H9 (cell line): ENCODE data around the gene TMED3. TPM values are rescaled to one million over a fixed set of nuclear protein-coding genes. Genes with fewer than 3 reads are reported as not detected.

Experiments used
- DNase-seq: peaks from one replicate; pipeline ENCODE4 v3.0.0-alpha.2; 2017
- H2AFZ ChIP-seq: one replicate; pipeline ENCODE4 v1.6.1; 2013; ENCODE audit warnings: mild to moderate bottlenecking, low read length, control low read depth, moderate library complexity
- H2AK5ac ChIP-seq: 2 replicates; pipeline ENCODE4 v1.6.1; 2013; ENCODE audit warnings: low read length, control low read depth, mixed read lengths; ENCODE audit not compliant: insufficient read length
- H2BK120ac ChIP-seq: one replicate; pipeline ENCODE4 v1.6.1; 2013; ENCODE audit warnings: low read depth, mild to moderate bottlenecking, low read length, control low read depth, inconsistent platforms; ENCODE audit not compliant: poor library complexity, severe bottlenecking
- H2BK12ac ChIP-seq: 2 replicates; pipeline ENCODE4 v1.6.1; 2013; ENCODE audit warnings: low read length, control low read depth, mixed read lengths, low read depth; ENCODE audit not compliant: insufficient read length
- H2BK15ac ChIP-seq: 2 replicates; pipeline ENCODE4 v1.6.1; 2013; ENCODE audit warnings: low read depth, low read length, control low read depth
- H2BK20ac ChIP-seq: one replicate; pipeline ENCODE4 v1.6.1; 2013; ENCODE audit warnings: low read depth, mild to moderate bottlenecking, low read length, control low read depth, inconsistent platforms; ENCODE audit not compliant: poor library complexity, severe bottlenecking
- H2BK5ac ChIP-seq: 2 replicates; pipeline ENCODE4 v1.6.1; 2013; ENCODE audit warnings: low read length, control low read depth, mixed read lengths; ENCODE audit not compliant: insufficient read length
- H3K14ac ChIP-seq: 2 replicates; pipeline ENCODE4 v1.6.1; 2013; ENCODE audit warnings: low read length, control low read depth; ENCODE audit not compliant: insufficient read depth
- H3K18ac ChIP-seq: 2 replicates; pipeline ENCODE4 v1.6.1; 2013; ENCODE audit warnings: low read depth, mild to moderate bottlenecking, mixed read lengths, low read length, control low read depth; ENCODE audit not compliant: insufficient read length
- H3K23ac ChIP-seq: 2 replicates; pipeline ENCODE4 v1.6.1; 2013; ENCODE audit warnings: low read length, control low read depth, mixed read lengths, low read depth; ENCODE audit not compliant: insufficient read length
- H3K23me2 ChIP-seq: 2 replicates; pipeline ENCODE4 v1.6.1; 2013; ENCODE audit warnings: low read depth, mild to moderate bottlenecking, mixed read lengths, low read length, control low read depth; ENCODE audit not compliant: insufficient read length, poor library complexity, severe bottlenecking
- H3K27ac ChIP-seq: 2 replicates; pipeline ENCODE4 v1.5.1; 2013; ENCODE audit warnings: low read length, control low read depth, mixed read lengths, low read depth; ENCODE audit not compliant: insufficient read length
- H3K27me3 ChIP-seq: 2 replicates; pipeline ENCODE4 v1.6.1; 2013; ENCODE audit warnings: low read length, control low read depth, inconsistent platforms; ENCODE audit not compliant: insufficient read depth
- H3K4ac ChIP-seq: 2 replicates; pipeline ENCODE4 v1.6.1; 2013; ENCODE audit warnings: low read depth, mild to moderate bottlenecking, control low read depth, inconsistent platforms, low read length, moderate library complexity
- H3K4me1 ChIP-seq: 2 replicates; pipeline ENCODE4 v1.6.1; 2013; ENCODE audit warnings: low read length, control low read depth, inconsistent platforms; ENCODE audit not compliant: insufficient read depth
- H3K4me2 ChIP-seq: 2 replicates; pipeline ENCODE4 v1.6.1; 2013; ENCODE audit warnings: low read length, control low read depth, mixed read lengths; ENCODE audit not compliant: insufficient read length, insufficient read depth
- H3K56ac ChIP-seq: 2 replicates; pipeline ENCODE4 v1.6.1; 2013; ENCODE audit warnings: low read depth, mild to moderate bottlenecking, mixed read lengths, low read length, control low read depth; ENCODE audit not compliant: insufficient read length
- H3K79me1 ChIP-seq: 2 replicates; pipeline ENCODE4 v1.6.1; 2013; ENCODE audit warnings: low read depth, mild to moderate bottlenecking, moderate library complexity, low read length, control low read depth, inconsistent platforms; ENCODE audit not compliant: insufficient read depth, poor library complexity, severe bottlenecking
- H3K79me2 ChIP-seq: 2 replicates; pipeline ENCODE4 v1.6.1; 2013; ENCODE audit warnings: low read length, control low read depth, inconsistent platforms; ENCODE audit not compliant: insufficient read depth
- H3K9ac ChIP-seq: 2 replicates; pipeline ENCODE4 v1.6.1; 2013; ENCODE audit warnings: low read length, control low read depth, mixed read lengths; ENCODE audit not compliant: insufficient read length; ENCODE audit errors: extremely low read depth
- H3K9me3 ChIP-seq: one replicate; pipeline ENCODE4 v1.6.1; 2013; ENCODE audit warnings: low read depth, low read length, inconsistent platforms; ENCODE audit not compliant: control insufficient read depth
- H3T11ph ChIP-seq: one replicate; pipeline ENCODE4 v1.6.1; 2013; ENCODE audit warnings: mild to moderate bottlenecking, low read length, control low read depth, inconsistent platforms
- H4K20me1 ChIP-seq: one replicate; pipeline ENCODE4 v1.6.1; 2013; ENCODE audit not compliant: control insufficient read depth, insufficient read length, insufficient read depth
- H4K5ac ChIP-seq: 2 replicates; pipeline ENCODE4 v1.6.1; 2013; ENCODE audit warnings: low read depth, mild to moderate bottlenecking, mixed read lengths, low read length, control low read depth; ENCODE audit not compliant: insufficient read length
- H4K8ac ChIP-seq: replicated peaks from 2 replicates; pipeline ENCODE4 v1.6.1; 2013; ENCODE audit warnings: low read length, control low read depth, mixed read lengths, low read depth; ENCODE audit not compliant: insufficient read length
- H4K91ac ChIP-seq: 2 replicates; pipeline ENCODE4 v1.6.1; 2013; ENCODE audit warnings: low read depth, mild to moderate bottlenecking, moderate library complexity, mixed read lengths, low read length, control low read depth; ENCODE audit not compliant: insufficient read length
- H3K27ac Mint-ChIP-seq, 3 experiments: 2 replicates in 2 of 3; 3 replicates in 1 of 3; pipeline ENCODE4 v1.8.0; 2020 to 2021; ENCODE audit warnings: mixed read lengths in 3 of 3, mild to moderate bottlenecking in 1 of 3, moderate library complexity in 1 of 3
- H3K27me3 Mint-ChIP-seq: 2 replicates; pipeline ENCODE4 v1.8.0; 2021; ENCODE audit warnings: low read depth, mild to moderate bottlenecking, moderate library complexity, mixed read lengths
- H3K36me3 Mint-ChIP-seq, 3 experiments: 2 replicates in 2 of 3; 3 replicates in 1 of 3; pipeline ENCODE4 v1.8.0; 2020 to 2021; ENCODE audit warnings: low read depth in 3 of 3, mixed read lengths in 3 of 3; ENCODE audit not compliant: insufficient read depth in 1 of 3
- H3K4me1 Mint-ChIP-seq, 2 experiments: 2 replicates each; pipeline ENCODE4 v1.8.0; 2020; ENCODE audit warnings: mixed read lengths in 2 of 2
- H3K4me3 Mint-ChIP-seq, 2 experiments: 2 replicates in 1 of 2; 3 replicates in 1 of 2; pipeline ENCODE4 v1.8.0; 2020 to 2021; ENCODE audit warnings: mild to moderate bottlenecking in 2 of 2, mixed read lengths in 2 of 2, moderate library complexity in 1 of 2
- H3K9me3 Mint-ChIP-seq, 2 experiments: 2 replicates in 1 of 2; 3 replicates in 1 of 2; pipeline ENCODE4 v1.8.0; 2020; ENCODE audit warnings: mild to moderate bottlenecking in 2 of 2, mixed read lengths in 2 of 2, moderate library complexity in 1 of 2
- CTCF ChIP-seq: fragments of 200-600 bp; sonication (generic); conservative IDR thresholded peaks from 3 replicates; pipeline ENCODE4 v1.8.0; 2021; ENCODE audit warnings: antibody characterized with exemption, mild to moderate bottlenecking
- WGBS: extraction: QIAGEN DNeasy Blood & Tissue Kit; methylation state at CpG from one replicate; pipeline ENCODE4 v1.1.7; 2013; ENCODE audit warnings: missing lambda C conversion rate, low lambda C conversion rate, mixed read lengths; ENCODE audit not compliant: insufficient read length; ENCODE audit errors: extremely low coverage; 5-methylcytosine and 5-hydroxymethylcytosine counted together
- total RNA-seq: library from RNA; stranded (reverse); gene quantifications from 2 replicates; pipeline ENCODE4 v1.2.1, GENCODE V29; 2021

TMED3 gene
- total RNA-seq, 1 experiment from 2014 or later, result 46.4 TPM

- H3K23ac ChIP-seq, result no peak overlapping the region
- H3K18ac ChIP-seq, result no peak overlapping the region
- H3K4me1 ChIP-seq, result no peaks in the 10 kb centered on the region
- TF ChIP-seq CTCF, result no peak
- no peak overlapping the region for H4K5ac ChIP-seq
- no peak overlapping the region for H2BK12ac ChIP-seq
- Mint-ChIP-seq H3K9me3 (peaks cover 11% of the 10 kb centered on the region in 2 experiments), H3K36me3 (peaks cover 4 to 10% (median 10%) of the 10 kb centered on the region in 3 experiments; a peak in 5 of 7 replicates), H3K27ac (no peak overlapping the region), H3K27me3 (no peaks in the 10 kb centered on the region), H3K4me3 (no peak overlapping the region), H3K4me1 (no peaks in the 10 kb centered on the region)
- H2BK5ac ChIP-seq, result no peak overlapping the region
- no peak overlapping the region for H3K14ac ChIP-seq
- H3K27me3 ChIP-seq, result no peaks in the 10 kb centered on the region
- H3K79me1 ChIP-seq, result no peaks in the 10 kb centered on the region
- H3K9ac ChIP-seq, result no peak overlapping the region
- H4K8ac ChIP-seq, result no peak overlapping the region
- no peak overlapping the region for H2AFZ ChIP-seq
- no peaks in the 10 kb centered on the region; the same call in 1 of the 2 replicates for H3K79me2 ChIP-seq
- DNase-seq, result no peak
- H2BK120ac ChIP-seq, result no peak overlapping the region
- H4K91ac ChIP-seq, result no peak overlapping the region
- H3K9me3 ChIP-seq, result no peaks in the 10 kb centered on the region
- no peak overlapping the region for H3K4ac ChIP-seq
- H3K23me2 ChIP-seq, result no peaks in the 10 kb centered on the region
- no peak overlapping the region for H3K4me2 ChIP-seq
- no CpG with 5 or more reads among the region's 5 CpGs for WGBS
- no peak overlapping the region for H3K56ac ChIP-seq
- no peak overlapping the region for H2AK5ac ChIP-seq
- no peak overlapping the region for H3K27ac ChIP-seq
- H3T11ph ChIP-seq, result no peak overlapping the region
- H2BK20ac ChIP-seq, result no peak overlapping the region
- H2BK15ac ChIP-seq, result no peak overlapping the region
- no peaks in the 10 kb centered on the region for H4K20me1 ChIP-seq
These were observed 29.3 kb downstream of the TMED3 start for GRCh38 chr15:79340315-79340602.
